Thyroid gland (tissue), 4 donors: Measurements from ENCODE around the gene SETD7.
"Not testable (repeated sequence)": the region's sequence is repeated elsewhere in the genome, so short reads cannot be mapped to it uniquely, and the experiment has no call there.

Experiments
- CTCF ChIP-seq, 6 experiments: fragments of 200-600 bp in 3 of 6; fragments of 450-650 bp in 3 of 6; sonication (generic) in 3 of 6; IDR thresholded peaks; one replicate each; pipeline ENCODE4 v1.5.1; 2016 to 2019; ENCODE audit warnings: antibody characterized with exemption in 6 of 6, mild to moderate bottlenecking in 2 of 6, inconsistent platforms in 1 of 6, moderate library complexity in 1 of 6
- POLR2A ChIP-seq, 2 donors: fragments of 450-650 bp; IDR thresholded peaks; one replicate each; pipeline ENCODE4 v1.6.1; 2017; ENCODE audit warnings: antibody characterized with exemption in 2 of 2, mild to moderate bottlenecking in 2 of 2, moderate library complexity in 1 of 2

GRCh38 chr4:139447078-139447477 lies 108.9 kb downstream of the SETD7 start:
- not testable (repeated sequence) for TF ChIP-seq CTCF, POLR2A (IDR thresholded peaks at IDR 0.05)
